H1 (cell line): ENCODE measurements around the gene HELZ2. TPM values are rescaled to one million over a fixed set of nuclear protein-coding genes. Genes with fewer than 3 reads are reported as not detected.

Source experiments
- CTCF ChIA-PET: fragments of 300-600 bp; sonication (Branson Sonifier 250); formaldehyde crosslinking; loops from one replicate; lab custom pipeline; 2021; ENCODE audit not compliant: partially characterized antibody; lab: Charles Lee
- POLR2A ChIA-PET: fragments of 300-600 bp; sonication (Branson Sonifier 250); formaldehyde crosslinking; loops from one replicate; lab custom pipeline; 2021; ENCODE audit warnings: inconsistent platforms; ENCODE audit not compliant: partially characterized antibody; lab: Charles Lee
- DNase-seq, 2 experiments: peaks; one replicate each; pipeline versions ENCODE4 v3.0.0 to v3.0.0-alpha.2; 2010 to 2022; ENCODE audit warnings: low spot score in 2 of 2, low read depth in 1 of 2, mixed read lengths in 1 of 2
- FAIRE-seq: peaks from 2 replicates; lab custom pipeline; 2011; peaks lifted over from hg19 to GRCh38; lab: Jason Lieb, UNC
- H2AFZ ChIP-seq: 2 replicates; pipeline ENCODE4 v1.8.1; 2012; ENCODE audit warnings: low read length, inconsistent platforms
- H2AK5ac ChIP-seq: 2 replicates; pipeline ENCODE4 v1.6.1; 2013; ENCODE audit warnings: low read depth, low read length
- H2BK120ac ChIP-seq: replicated peaks from 2 replicates; pipeline ENCODE3; 2013; ENCODE audit warnings: low read depth, low read length, inconsistent platforms
- H2BK12ac ChIP-seq: 2 replicates; pipeline ENCODE4 v1.6.1; 2013; ENCODE audit warnings: low read depth, low read length
- H2BK15ac ChIP-seq: 2 replicates; pipeline ENCODE4 v1.6.1; 2013; ENCODE audit warnings: low read length
- H2BK20ac ChIP-seq: 2 replicates; pipeline ENCODE4 v1.6.1; 2013; ENCODE audit warnings: low read length
- H2BK5ac ChIP-seq: 2 replicates; pipeline ENCODE4 v1.6.1; 2013; ENCODE audit warnings: low read depth, low read length
- H3K14ac ChIP-seq: 2 replicates; pipeline ENCODE4 v1.6.1; 2013; ENCODE audit warnings: inconsistent platforms; ENCODE audit not compliant: insufficient read length
- H3K18ac ChIP-seq: 2 replicates; pipeline ENCODE4 v1.6.1; 2013; ENCODE audit warnings: low read length; ENCODE audit errors: extremely low read depth
- H3K23ac ChIP-seq: 2 replicates; pipeline ENCODE4 v1.6.1; 2013; ENCODE audit warnings: inconsistent platforms; ENCODE audit not compliant: insufficient read length
- H3K23me2 ChIP-seq: 2 replicates; pipeline ENCODE4 v1.6.1; 2013; ENCODE audit warnings: low read depth, low read length
- H3K27ac ChIP-seq: 2 replicates; pipeline ENCODE4 v1.6.1; 2011; ENCODE audit warnings: low read depth, low read length, inconsistent platforms
- H3K27me3 ChIP-seq, 4 experiments: replicated peaks in 1 of 4; 1 replicate in 1 of 4; 2 replicates in 3 of 4; pipeline versions ENCODE4 v1.6.1 to v1.8.1; 2011 to 2013; ENCODE audit warnings: low read length in 3 of 4, mild to moderate bottlenecking in 3 of 4, inconsistent platforms in 2 of 4, mixed read lengths in 2 of 4, moderate library complexity in 1 of 4; ENCODE audit not compliant: control insufficient read depth in 3 of 4, insufficient read depth in 3 of 4; ENCODE audit errors: extremely low read depth in 1 of 4
- H3K36me3 ChIP-seq, 4 experiments: 2 replicates each; pipeline versions ENCODE4 v1.6.1 to v1.8.1; 2011 to 2013; ENCODE audit warnings: mild to moderate bottlenecking in 4 of 4, low read length in 3 of 4, moderate library complexity in 2 of 4, control low read depth in 1 of 4, inconsistent platforms in 1 of 4; ENCODE audit not compliant: insufficient read depth in 4 of 4, control insufficient read depth in 2 of 4
- H3K4ac ChIP-seq: replicated peaks from 2 replicates; pipeline ENCODE3; 2013; ENCODE audit warnings: low read length, low read depth, mixed read lengths, inconsistent platforms; ENCODE audit not compliant: insufficient read length
- H3K4me1 ChIP-seq, 4 experiments: replicated peaks in 1 of 4; 1 replicate in 1 of 4; 2 replicates in 3 of 4; pipeline versions ENCODE4 v1.6.1 to v1.8.1; 2011 to 2013; ENCODE audit warnings: low read length in 3 of 4, inconsistent platforms in 2 of 4, mixed read lengths in 1 of 4; ENCODE audit not compliant: insufficient read depth in 4 of 4, control insufficient read depth in 3 of 4
- H3K4me2 ChIP-seq, 2 experiments: 2 replicates each; pipeline versions ENCODE4 v1.6.1 to v1.8.1; 2011 to 2013; ENCODE audit warnings: low read depth in 2 of 2, low read length in 2 of 2, control low read depth in 1 of 2, inconsistent platforms in 1 of 2, mild to moderate bottlenecking in 1 of 2; ENCODE audit not compliant: insufficient read depth in 1 of 2
- H3K4me3 ChIP-seq, 4 experiments: fragments of 200-600, 300-600 bp in 1 of 4; sonication (generic), shearing (Covaris generic), sonication (Bioruptor Twin) in 1 of 4; 2 replicates each; pipeline versions ENCODE4 v1.5.1 to v1.8.1; 2011 to 2016; ENCODE audit warnings: low read length in 4 of 4, low read depth in 3 of 4, control low read depth in 2 of 4, inconsistent platforms in 2 of 4, mild to moderate bottlenecking in 2 of 4, mixed read lengths in 1 of 4, moderate library complexity in 1 of 4; ENCODE audit not compliant: insufficient read depth in 2 of 4; ENCODE audit errors: extremely low read depth in 1 of 4
- H3K56ac ChIP-seq: replicated peaks from 2 replicates; pipeline ENCODE3; 2013; ENCODE audit warnings: low read depth, mild to moderate bottlenecking, mixed read lengths, low read length, inconsistent platforms; ENCODE audit not compliant: insufficient read length
- H3K79me1 ChIP-seq: 2 replicates; pipeline ENCODE4 v1.6.1; 2013; ENCODE audit warnings: low read depth, low read length, control low read depth
- H3K79me2 ChIP-seq, 2 experiments: 2 replicates each; pipeline versions ENCODE4 v1.6.1 to v1.8.1; 2012 to 2013; ENCODE audit warnings: low read length in 2 of 2, mild to moderate bottlenecking in 2 of 2, inconsistent platforms in 1 of 2; ENCODE audit not compliant: insufficient read depth in 2 of 2, control insufficient read depth in 1 of 2
- H3K9ac ChIP-seq, 4 experiments: replicated peaks in 1 of 4; 1 replicate in 1 of 4; 2 replicates in 3 of 4; pipeline versions ENCODE4 v1.6.1 to v1.8.1; 2011 to 2013; ENCODE audit warnings: low read depth in 3 of 4, low read length in 3 of 4, control low read depth in 2 of 4, mild to moderate bottlenecking in 2 of 4, moderate library complexity in 2 of 4, inconsistent platforms in 1 of 4; ENCODE audit errors: extremely low read depth in 1 of 4
- H3K9me3 ChIP-seq, 2 experiments: 2 replicates each; pipeline versions ENCODE4 v1.6.1 to v1.8.1; 2012 to 2013; ENCODE audit warnings: mild to moderate bottlenecking in 2 of 2, moderate library complexity in 2 of 2, control low read depth in 1 of 2, inconsistent platforms in 1 of 2, low read depth in 1 of 2, low read length in 1 of 2, mixed read lengths in 1 of 2; ENCODE audit not compliant: insufficient read depth in 2 of 2
- H4K20me1 ChIP-seq, 2 experiments: replicated peaks in 1 of 2; 2 replicates each; pipeline versions ENCODE3 to v1.8.1; 2011 to 2013; ENCODE audit warnings: inconsistent platforms in 2 of 2, low read length in 2 of 2, mild to moderate bottlenecking in 1 of 2; ENCODE audit not compliant: insufficient read depth in 2 of 2, control insufficient read depth in 1 of 2
- H4K5ac ChIP-seq: 2 replicates; pipeline ENCODE4 v1.6.1; 2013; ENCODE audit warnings: low read length, low read depth, mixed read lengths, inconsistent platforms; ENCODE audit not compliant: insufficient read length
- H4K8ac ChIP-seq: 2 replicates; pipeline ENCODE4 v1.8.0; 2013; ENCODE audit warnings: mild to moderate bottlenecking, moderate library complexity, low read length, inconsistent platforms; ENCODE audit not compliant: insufficient read depth; ENCODE audit errors: extremely low read depth
- H4K91ac ChIP-seq: replicated peaks from 2 replicates; pipeline ENCODE3; 2013; ENCODE audit warnings: low read length, mixed read lengths, inconsistent platforms; ENCODE audit not compliant: insufficient read length
- CTBP2 ChIP-seq: IDR thresholded peaks from 2 replicates; pipeline ENCODE4 v1.7.0; 2011; ENCODE audit warnings: borderline replicate concordance, mild to moderate bottlenecking, moderate library complexity, mixed read lengths, low read length; ENCODE audit not compliant: insufficient read depth, insufficient read length
- EP300 ChIP-seq, 2 experiments: IDR thresholded peaks; 1 replicate in 1 of 2; 2 replicates in 1 of 2; pipeline ENCODE4 v1.6.1; 2011 to 2012; ENCODE audit warnings: low read depth in 2 of 2, low read length in 2 of 2, mild to moderate bottlenecking in 2 of 2, borderline replicate concordance in 1 of 2, inconsistent platforms in 1 of 2, moderate library complexity in 1 of 2
- EZH2 ChIP-seq: fragments of 200-600 bp; sonication (generic); IDR thresholded peaks from 2 replicates; pipeline ENCODE4 v1.7.1; 2012; ENCODE audit warnings: low read depth, mild to moderate bottlenecking, moderate library complexity, low read length, inconsistent platforms; ENCODE audit not compliant: severe bottlenecking
- FOSL1 ChIP-seq: IDR thresholded peaks from 2 replicates; pipeline ENCODE4 v1.6.1; 2011; ENCODE audit warnings: mild to moderate bottlenecking, low read depth, low read length, moderate library complexity; ENCODE audit not compliant: insufficient read depth
- GTF2F1 ChIP-seq: IDR thresholded peaks from 2 replicates; pipeline ENCODE4 v1.6.1; 2012; ENCODE audit warnings: low read depth, low read length, improper control_type of control experiment, borderline replicate concordance
- HDAC2 ChIP-seq, 2 experiments: fragments of 300-600 bp in 1 of 2; sonication (generic) in 1 of 2; IDR thresholded peaks; 2 replicates each; pipeline ENCODE4 v1.6.1; 2011 to 2012; ENCODE audit warnings: low read depth in 2 of 2, low read length in 2 of 2, mild to moderate bottlenecking in 2 of 2, moderate library complexity in 2 of 2, borderline replicate concordance in 1 of 2, inconsistent platforms in 1 of 2
- HDAC6 ChIP-seq: IDR thresholded peaks from one replicate; pipeline ENCODE4 v1.7.1; 2012; ENCODE audit warnings: low read depth, mild to moderate bottlenecking, inconsistent platforms, low read length, moderate library complexity
- MAFK ChIP-seq: IDR thresholded peaks from 2 replicates; pipeline ENCODE4 v1.6.1; 2012; ENCODE audit warnings: low read depth, mild to moderate bottlenecking, improper control_type of control experiment, low read length
- SP2 ChIP-seq: IDR thresholded peaks from 2 replicates; pipeline ENCODE4 v1.6.1; 2012; ENCODE audit warnings: mild to moderate bottlenecking, low read length, inconsistent platforms
- TAF7 ChIP-seq: optimal IDR thresholded peaks from 2 replicates; pipeline ENCODE3; 2011; ENCODE audit warnings: low read depth, mild to moderate bottlenecking, inconsistent platforms, low read length, moderate library complexity, borderline replicate concordance
- TBP ChIP-seq: IDR thresholded peaks from 2 replicates; pipeline ENCODE4 v1.6.1; 2011; ENCODE audit warnings: low read depth, low read length, improper control_type of control experiment
- TCF12 ChIP-seq: IDR thresholded peaks from 2 replicates; pipeline ENCODE4 v1.6.1; 2011; ENCODE audit warnings: low read depth, mild to moderate bottlenecking, low read length
- WGBS, 2 experiments: shearing (Covaris generic) in 1 of 2; methylation state at CpG; one replicate each; pipeline versions ENCODE4 v1.1.6 to v1.1.7; 2013 to 2015; ENCODE audit warnings: low lambda C conversion rate in 2 of 2, mixed read lengths in 2 of 2, inconsistent platforms in 1 of 2, low coverage in 1 of 2, missing lambda C conversion rate in 1 of 2; ENCODE audit not compliant: insufficient replicate concordance in 2 of 2, insufficient coverage in 1 of 2, insufficient read length in 1 of 2; ENCODE audit errors: extremely low coverage in 1 of 2, missing lambda C conversion rate in 1 of 2; 5-methylcytosine and 5-hydroxymethylcytosine counted together
- polyA plus RNA-seq, 7 experiments: library from polyadenylated mRNA; depleted of rRNA in 3 of 7; stranded (reverse) in 5 of 7; unstranded in 2 of 7; fragments of >200 nt in 5 of 7; fragments of 200-250 nt in 2 of 7; gene quantifications; 1 replicate in 5 of 7; 2 replicates in 1 of 7; 4 replicates in 1 of 7; pipeline versions ENCODE4 v1.2.1 to v1.2.3, GENCODE V29; 2011 to 2013; ENCODE audit warnings: missing spikeins in 2 of 7, mixed read lengths in 2 of 7
- total RNA-seq: library from RNA; stranded (reverse); fragmentation: NEBNext Ultra II Directional; extraction: Animal tissue kit (Norgen Biotek cat#: 25700); gene quantifications from 2 replicates; pipeline ENCODE4 v1.2.1, GENCODE V29; 2021

HELZ2 gene
- total and polyA plus RNA-seq, 2 of the 8 experiments (the other 6 are each of a cell fraction or from before 2014, with no cell fraction given), result 7.9 to 17.5 TPM

DNA sequence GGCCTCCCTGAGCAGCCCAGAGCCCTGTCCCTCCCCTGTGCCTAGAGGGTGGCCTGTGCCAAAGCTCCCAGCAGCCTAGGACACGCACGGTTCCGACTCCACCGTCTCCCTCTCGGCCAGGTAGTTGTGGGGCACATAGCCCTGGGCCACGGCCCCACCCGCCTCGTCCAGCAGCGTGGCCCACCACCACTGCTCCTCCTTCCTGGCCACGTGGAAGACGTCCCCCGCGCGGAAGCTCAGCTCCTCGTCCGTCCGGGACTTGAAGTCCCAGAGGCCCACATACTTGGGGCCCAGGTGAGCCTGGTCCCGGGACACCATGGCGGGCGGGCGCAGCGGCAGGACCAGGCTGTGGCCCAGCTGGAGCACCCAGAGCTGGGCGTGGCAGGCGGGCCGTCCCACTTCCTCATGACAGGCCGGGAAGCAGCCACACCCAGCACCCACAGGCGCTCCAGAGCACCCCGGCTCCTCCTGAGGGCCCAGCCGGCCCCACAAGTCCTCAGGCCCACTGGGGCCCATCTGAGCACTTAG is 37.0 kb downstream of the HELZ2 start, which contains the start of gene PTK6:
Gene PTK6 (minus strand): TSS at position 380 of the 528 bp plus-strand sequence. CDS start 62 bp downstream, at position 318.
- Histone ChIP-seq H3K4ac (no peak within 1 kb of the TSS), H3K23me2 (peaks cover 2% of the 10 kb centered on the region; the same call in 1 of the 2 replicates), H2BK20ac (no peak within 1 kb of the TSS), H4K5ac (peak within 1 kb of the TSS; percentile 71), H3K79me2 (no peaks in the 10 kb centered on the region), H4K91ac (peak within 1 kb of the TSS; percentile 74), H3K36me3 (no peaks in the 10 kb centered on the region), H3K23ac (no peak within 1 kb of the TSS), H3K27ac (no peak within 1 kb of the TSS), H3K79me1 (no peaks in the 10 kb centered on the region), H4K20me1 (peaks cover 0 to 2% of the 10 kb centered on the region in 2 experiments), H4K8ac (peak within 1 kb of the TSS; percentile 86), H3K9me3 (no peaks in the 10 kb centered on the region), H2BK120ac (no peak within 1 kb of the TSS), H3K9ac (no peak within 1 kb of the TSS; a peak in 2 of 7 replicates), H2BK15ac (no peak within 1 kb of the TSS), H3K56ac (peak within 1 kb of the TSS; percentile 82), H2BK12ac (peak within 1 kb of the TSS; percentile 75; the same call in 1 of the 2 replicates), H2AFZ (no peak within 1 kb of the TSS), H3K27me3 (no peaks in the 10 kb centered on the region), H3K18ac (no peak within 1 kb of the TSS; the same call in 1 of the 2 replicates), H3K4me3 (peak within 1 kb of the TSS in 3 of 4 experiments; percentile 24 to 48 (median 25); a peak in 4 of 8 replicates), H2BK5ac (peak within 1 kb of the TSS; percentile 44; the same call in 1 of the 2 replicates), H3K4me1 (peaks cover 0 to 23% (median 3%) of the 10 kb centered on the region in 4 experiments; a peak in 5 of 7 replicates), H3K4me2 (peak within 1 kb of the TSS; percentile 0 to 67; a peak in 3 of 4 replicates), H3K14ac (no peak within 1 kb of the TSS), H2AK5ac (no peak within 1 kb of the TSS)
- ChIA-PET POLR2A (interaction anchor here (0.6 to 3.7 kb wide), 13 partner anchors 9 to 1421 kb away, joined by 3 to 26 read pairs (median 4); partner anchors contain the start of genes PPDPF and STMN3), CTCF (interaction anchor here (0.5 to 4.8 kb wide), 49 partner anchors 8 to 618 kb away, joined by 3 to 23 read pairs (median 5); partner anchors contain the start of genes FNDC11, HELZ2, LIME1 and PPDPF)
- no peak for FAIRE-seq
- no peak for DNase-seq
- WGBS, 2 experiments, result 92% methylated on average over 26 of the region's 29 CpGs; no CpG with 5 or more reads in 1 of the 2 experiments
- TF ChIP-seq EZH2 (no peak), EP300 (IDR thresholded peaks at IDR 0.05; ENCODE audit: borderline replicate concordance in 1 of 2, low read depth in 2 of 2, low read length in 2 of 2) (no peak), HDAC2 (IDR thresholded peaks at IDR 0.05; ENCODE audit: borderline replicate concordance in 1 of 2, low read depth in 2 of 2, low read length in 2 of 2) (no peak), GTF2F1 (no peak), HDAC6 (no peak), SP2 (no peak), TCF12 (no peak), FOSL1 (no peak), TBP (no peak), TAF7 (no peak), CTBP2 (no peak), MAFK (no peak)
